OCI-LY7 (cell line): ENCODE data around the gene RGS2. TPM values are rescaled to one million over a fixed set of nuclear protein-coding genes. Genes with fewer than 3 reads are reported as not detected.

Source experiments
- BruUV-seq: library from RNA; stranded (reverse); fragments of 400-500 nt; replicated peaks from 2 replicates; lab custom pipeline; 2021; lab: Mats Ljungman, UMichigan
- CTCF ChIA-PET: fragments of 300-600 bp; sonication (Branson Sonifier 250); formaldehyde crosslinking; loops from one replicate; lab custom pipeline; 2022; ENCODE audit warnings: antibody characterized with exemption; ENCODE audit not compliant: unreplicated experiment; lab: Charles Lee
- POLR2A ChIA-PET: fragments of 300-600 bp; sonication (Branson Sonifier 250); formaldehyde crosslinking; loops from one replicate; lab custom pipeline; 2022; ENCODE audit warnings: antibody characterized with exemption; lab: Charles Lee
- DNase-seq: peaks from one replicate; pipeline ENCODE4 v3.0.0-alpha.2; 2015; ENCODE audit warnings: low spot score
- H2AFZ ChIP-seq: fragments of 200-600 bp; sonication (generic), shearing (Covaris generic); 2 replicates; pipeline ENCODE4 v1.6.1; 2014; ENCODE audit warnings: mild to moderate bottlenecking, antibody characterized with exemption, low read length, moderate library complexity
- H3K27ac ChIP-seq: fragments of 200-600 bp; sonication (generic); 2 replicates; pipeline ENCODE4 v1.5.1; 2014; ENCODE audit warnings: mixed run types, low read depth, mild to moderate bottlenecking, moderate library complexity, low read length, inconsistent platforms; ENCODE audit not compliant: poor library complexity, severe bottlenecking
- H3K36me3 ChIP-seq: fragments of 200-600 bp; sonication (generic); 2 replicates; pipeline ENCODE4 v1.6.1; 2014; ENCODE audit warnings: mild to moderate bottlenecking, antibody characterized with exemption, low read length, moderate library complexity, mixed read lengths; ENCODE audit not compliant: insufficient read depth
- H3K4me1 ChIP-seq: fragments of 200-600 bp; sonication (generic); 2 replicates; pipeline ENCODE4 v1.5.1; 2014; ENCODE audit warnings: mild to moderate bottlenecking, low read length; ENCODE audit not compliant: insufficient read depth, poor library complexity, severe bottlenecking
- H3K4me2 ChIP-seq: fragments of 200-600 bp; sonication (generic); 2 replicates; pipeline ENCODE4 v1.6.1; 2014; ENCODE audit warnings: mild to moderate bottlenecking, low read length
- H3K4me3 ChIP-seq: fragments of 200-600 bp; sonication (generic); 2 replicates; pipeline ENCODE4 v1.5.1; 2014; ENCODE audit warnings: mild to moderate bottlenecking, low read depth, low read length; ENCODE audit not compliant: poor library complexity, severe bottlenecking
- H3K79me2 ChIP-seq: fragments of 200-600 bp; sonication (generic); 2 replicates; pipeline ENCODE4 v1.6.1; 2016; ENCODE audit warnings: low read depth, mild to moderate bottlenecking, low read length, moderate library complexity, mixed read lengths; ENCODE audit not compliant: insufficient read depth
- H3K9me2 ChIP-seq: fragments of 200-600 bp; sonication (generic); 2 replicates; pipeline ENCODE4 v1.6.1; 2016; ENCODE audit warnings: mild to moderate bottlenecking, low read length, mixed read lengths; ENCODE audit not compliant: insufficient read depth
- H3K9me3 ChIP-seq: fragments of 200-600 bp; sonication (generic); 2 replicates; pipeline ENCODE4 v1.6.1; 2014; ENCODE audit warnings: mild to moderate bottlenecking, mixed run types, low read length, mixed read lengths
- H4K20me1 ChIP-seq: fragments of 200-600 bp; sonication (generic); 2 replicates; pipeline ENCODE4 v1.6.1; 2014; ENCODE audit warnings: mild to moderate bottlenecking, antibody characterized with exemption, low read length, moderate library complexity, mixed read lengths; ENCODE audit not compliant: insufficient read depth
- EZH2phosphoT487 ChIP-seq: fragments of 200-600 bp; sonication (generic); IDR thresholded peaks from 2 replicates; pipeline ENCODE4 v1.6.1; 2018; ENCODE audit warnings: low read depth, borderline replicate concordance, mild to moderate bottlenecking, mixed run types, antibody characterized with exemption, low read length, moderate library complexity, mixed read lengths
- intact Hi-C: fragments of 100-400 bp; cut with micrococcal nuclease; formaldehyde crosslinking; loops from one replicate; pipeline ENCODE4 v1.10.0; 2022; ENCODE audit not compliant: unreplicated experiment
- total RNA-seq, 2 experiments: library from RNA; depleted of rRNA in 1 of 2; stranded (reverse); fragments of >200 nt in 1 of 2; shearing (Covaris generic) in 1 of 2; gene quantifications; 2 replicates each; pipeline ENCODE4 v1.2.3, GENCODE V29; 2014 to 2022
- TF ChIP-seq, protein P1 (sequence below): fragments of 200-600 bp; sonication (generic); conservative IDR thresholded peaks from 2 replicates; pipeline ENCODE4 v1.5.1; 2014; ENCODE audit warnings: mild to moderate bottlenecking, antibody characterized with exemption, low read length, moderate library complexity, mixed read lengths

The RGS2 gene
- total RNA-seq, 2 experiments from 2014 or later, result 12.5 to 27.6 TPM

DNA sequence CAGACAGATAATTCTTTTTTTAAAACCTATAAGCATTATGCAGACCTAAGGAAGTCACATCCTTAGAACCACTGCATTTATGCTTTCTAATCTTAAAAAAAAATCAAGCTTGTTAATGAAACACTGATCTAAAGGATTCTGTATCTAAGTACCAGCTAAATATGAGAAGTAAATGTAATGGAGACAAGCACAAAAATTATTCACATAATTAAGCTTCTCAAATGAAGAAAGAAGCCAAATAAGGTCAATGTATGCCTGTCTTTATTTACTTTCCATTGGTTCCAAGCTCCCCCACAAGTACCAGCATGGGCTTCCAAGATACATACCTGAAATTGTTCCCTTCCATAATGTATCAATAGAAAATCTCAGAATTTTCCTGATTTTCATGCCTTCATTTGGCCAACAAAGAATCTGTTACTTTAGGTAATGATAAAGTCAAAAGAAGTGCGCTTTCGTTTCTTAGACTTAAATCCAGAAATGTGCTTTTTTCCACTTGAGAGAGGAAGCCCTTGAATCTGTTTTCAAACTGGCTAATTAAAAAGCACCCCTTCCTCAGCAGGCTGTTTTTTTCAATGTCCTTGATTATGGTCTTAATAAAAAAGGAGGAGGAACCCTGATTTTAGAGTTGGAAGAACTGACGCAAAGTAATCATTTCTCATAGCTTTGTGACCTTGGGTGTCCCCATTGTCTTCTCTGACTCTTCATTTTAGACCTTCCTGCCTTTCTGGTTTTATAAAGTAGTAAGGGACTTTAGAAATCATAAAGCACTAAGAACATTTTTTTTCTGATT lies 3.8 kb downstream of the RGS2 start:
- Histone ChIP-seq H3K36me3 (peaks cover 17% of the 10 kb centered on the region), H3K9me3 (no peaks in the 10 kb centered on the region), H3K27ac (no peak overlapping the region), H4K20me1 (no peaks in the 10 kb centered on the region), H3K4me2 (no peak overlapping the region), H3K9me2 (no peaks in the 10 kb centered on the region), H3K4me3 (no peak overlapping the region), H3K79me2 (peaks cover 9% of the 10 kb centered on the region; the same call in 1 of the 2 replicates), H2AFZ (no peak overlapping the region), H3K4me1 (peaks cover 23% of the 10 kb centered on the region)
- intact Hi-C loops, result no loop called here
- no peak for DNase-seq
- ChIA-PET POLR2A (interaction anchor here (0.5 to 1.2 kb wide), 6 partner anchors 20 to 338 kb away, joined by 3 to 4 read pairs (median 3); no protein-coding TSS in a partner anchor), CTCF (no interaction called here)
- TF ChIP-seq EZH2phosphoT487, result no peak
- TF ChIP-seq, protein P1, sequence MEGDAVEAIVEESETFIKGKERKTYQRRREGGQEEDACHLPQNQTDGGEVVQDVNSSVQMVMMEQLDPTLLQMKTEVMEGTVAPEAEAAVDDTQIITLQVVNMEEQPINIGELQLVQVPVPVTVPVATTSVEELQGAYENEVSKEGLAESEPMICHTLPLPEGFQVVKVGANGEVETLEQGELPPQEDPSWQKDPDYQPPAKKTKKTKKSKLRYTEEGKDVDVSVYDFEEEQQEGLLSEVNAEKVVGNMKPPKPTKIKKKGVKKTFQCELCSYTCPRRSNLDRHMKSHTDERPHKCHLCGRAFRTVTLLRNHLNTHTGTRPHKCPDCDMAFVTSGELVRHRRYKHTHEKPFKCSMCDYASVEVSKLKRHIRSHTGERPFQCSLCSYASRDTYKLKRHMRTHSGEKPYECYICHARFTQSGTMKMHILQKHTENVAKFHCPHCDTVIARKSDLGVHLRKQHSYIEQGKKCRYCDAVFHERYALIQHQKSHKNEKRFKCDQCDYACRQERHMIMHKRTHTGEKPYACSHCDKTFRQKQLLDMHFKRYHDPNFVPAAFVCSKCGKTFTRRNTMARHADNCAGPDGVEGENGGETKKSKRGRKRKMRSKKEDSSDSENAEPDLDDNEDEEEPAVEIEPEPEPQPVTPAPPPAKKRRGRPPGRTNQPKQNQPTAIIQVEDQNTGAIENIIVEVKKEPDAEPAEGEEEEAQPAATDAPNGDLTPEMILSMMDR, result no peak
- BruUV-seq, result no TSS peak

DNA sequence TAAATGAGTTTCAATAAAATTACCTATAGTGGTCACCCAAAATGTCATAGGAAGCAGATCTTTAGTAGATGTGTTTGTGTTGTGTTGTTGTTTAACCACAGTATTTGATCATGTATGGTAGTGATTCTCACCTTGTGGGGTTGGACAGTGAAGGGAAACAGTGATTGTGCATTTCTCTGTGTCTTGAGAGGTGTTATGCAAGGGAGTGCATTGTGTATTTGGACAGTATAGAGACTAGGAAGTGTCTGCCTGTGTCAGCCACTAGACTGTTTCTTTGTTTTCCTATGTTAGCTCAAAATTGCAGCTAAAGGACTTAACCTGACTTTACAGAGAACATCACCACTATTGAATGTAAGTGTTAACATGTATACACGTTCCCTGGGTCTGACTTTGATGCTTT lies 6.0 kb downstream of the RGS2 start:
- Histone ChIP-seq H4K20me1 (no peaks in the 10 kb centered on the region), H3K4me3 (no peak overlapping the region), H3K9me3 (no peaks in the 10 kb centered on the region), H2AFZ (no peak overlapping the region), H3K27ac (no peak overlapping the region), H3K4me1 (peaks cover 13% of the 10 kb centered on the region), H3K9me2 (no peaks in the 10 kb centered on the region), H3K36me3 (peaks cover 17% of the 10 kb centered on the region), H3K4me2 (no peak overlapping the region), H3K79me2 (peaks cover 3% of the 10 kb centered on the region; the same call in 1 of the 2 replicates)
- TF ChIP-seq EZH2phosphoT487, result no peak
- TF ChIP-seq, protein P1, result no peak
- no peak for DNase-seq
- CTCF ChIA-PET, result no interaction called here
- intact Hi-C loops, result no loop called here
- BruUV-seq, result no TSS peak
- POLR2A ChIA-PET, result interaction anchor here (1.0 to 1.5 kb wide), 2 partner anchors 8 to 197 kb away, joined by 4 to 10 read pairs; no protein-coding TSS in a partner anchor

DNA sequence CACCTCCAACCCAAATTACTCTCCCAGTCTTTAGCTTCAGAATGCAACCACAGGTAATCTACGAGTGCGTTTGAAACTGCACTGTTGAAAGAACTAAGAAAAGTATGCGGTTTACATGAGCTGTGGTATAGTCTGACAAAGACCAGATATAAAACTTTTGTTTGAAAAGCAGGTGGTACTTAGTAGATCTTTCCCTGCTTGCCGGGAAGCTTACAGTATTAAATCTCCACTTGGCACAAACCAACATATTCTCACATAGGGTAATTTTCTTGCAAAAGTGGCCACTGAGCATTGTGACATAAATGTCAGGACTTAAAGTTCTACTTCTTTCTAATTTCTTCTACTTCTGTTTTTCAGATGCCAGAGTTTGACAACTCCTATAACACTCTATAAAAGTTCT lies 8.4 kb downstream of the RGS2 start:
- H4K20me1 ChIP-seq, result no peaks in the 10 kb centered on the region
- no TSS peak for BruUV-seq
- no peaks in the 10 kb centered on the region for H3K9me2 ChIP-seq
- H3K9me3 ChIP-seq, result no peaks in the 10 kb centered on the region
- CTCF ChIA-PET, result no interaction called here
- H3K36me3 ChIP-seq, result no peaks in the 10 kb centered on the region
- intact Hi-C loops, result no loop called here
- H2AFZ ChIP-seq, result no peak overlapping the region
- no peak for DNase-seq
- no peak overlapping the region for H3K4me3 ChIP-seq
- no peaks in the 10 kb centered on the region for H3K79me2 ChIP-seq
- no peaks in the 10 kb centered on the region for H3K4me1 ChIP-seq
- H3K27ac ChIP-seq, result no peak overlapping the region
- no peak for TF ChIP-seq EZH2phosphoT487
- TF ChIP-seq, protein P1, result no peak
- H3K4me2 ChIP-seq, result no peak overlapping the region
- POLR2A ChIA-PET, result interaction anchor here (0.6 to 0.7 kb wide), 4 partner anchors 16 to 968 kb away, joined by 3 to 4 read pairs (median 3); no protein-coding TSS in a partner anchor
